Ovary (tissue), 9 donors: Measurements from ENCODE around the gene EFCAB13. TPM values are rescaled to one million over a fixed set of nuclear protein-coding genes. Genes with fewer than 3 reads are reported as not detected.

Experiments used
- DNase-seq, 5 donors: peaks; one replicate each; pipeline ENCODE4 v3.0.0-alpha.2; 2019 to 2020
- H3K27ac ChIP-seq, 2 donors: fragments of 200-600 bp; one replicate each; pipeline versions ENCODE4 v1.5.1 to v1.8.0; 2019 to 2022
- H3K27me3 ChIP-seq: fragments of 200-600 bp; one replicate; pipeline ENCODE4 v1.8.0; 2022
- H3K36me3 ChIP-seq: fragments of 200-600 bp; sonication (generic); one replicate; pipeline ENCODE4 v1.5.1; 2019
- H3K4me1 ChIP-seq: one replicate; pipeline ENCODE4 v1.8.1; 2013; ENCODE audit warnings: mild to moderate bottlenecking, moderate library complexity; ENCODE audit not compliant: insufficient read depth
- H3K4me3 ChIP-seq: fragments of 200-600 bp; sonication (generic); one replicate; pipeline ENCODE4 v1.5.1; 2017
- H3K9me3 ChIP-seq, 2 donors: fragments of 200-600 bp in 1 of 2; sonication (generic) in 1 of 2; one replicate each; pipeline versions ENCODE4 v1.5.1 to v1.8.1; 2013 to 2019; ENCODE audit warnings: mild to moderate bottlenecking in 1 of 2, moderate library complexity in 1 of 2
- CTCF ChIP-seq, 3 donors: fragments of 450-650 bp in 2 of 3; fragments of 200-600 bp in 1 of 3; IDR thresholded peaks; one replicate each; pipeline versions ENCODE4 v1.5.1 to v1.8.0; 2016 to 2022; ENCODE audit warnings: antibody characterized with exemption in 3 of 3, mild to moderate bottlenecking in 1 of 3
- EP300 ChIP-seq: sonication (generic); formaldehyde crosslinking; IDR thresholded peaks from one replicate; pipeline ENCODE4 v1.6.1; 2017; ENCODE audit warnings: antibody characterized with exemption
- POLR2A ChIP-seq: fragments of 450-650 bp; IDR thresholded peaks from one replicate; pipeline ENCODE4 v1.6.1; 2017; ENCODE audit warnings: antibody characterized with exemption, mild to moderate bottlenecking, moderate library complexity
- WGBS, 3 donors: extraction: QIAGEN DNeasy Blood & Tissue Kit in 1 of 3; methylation state at CpG; one replicate each; pipeline versions ENCODE4 v1.1.5 to v1.1.7; 2013 to 2017; 5-methylcytosine and 5-hydroxymethylcytosine counted together
- intact Hi-C, 4 donors: fragments of 100-400 bp; cut with DNase I; formaldehyde crosslinking; loops; one replicate each; pipeline versions ENCODE4 v1.11.0 to v1.15.1; 2022 to 2023
- polyA plus RNA-seq, 2 donors: library from polyadenylated mRNA; stranded (reverse); fragments of 200-250 nt in 1 of 2; fragments of 350-450 nt in 1 of 2; fragmentation: Illumina TruSeq in 1 of 2; extraction: RNeasy Lipid Tissue Mini Kit (QIAGEN cat#74804) in 1 of 2; gene quantifications; one replicate each; pipeline ENCODE4 v1.2.3, GENCODE V29; 2013 to 2014
- total RNA-seq, 7 donors: library from RNA; depleted of rRNA in 2 of 7; stranded (reverse); fragments of >200 nt in 2 of 7; fragmentation: NEBNext Ultra II Directional in 3 of 7; extraction: Animal tissue kit (Norgen Biotek cat#: 25700) in 3 of 7; gene quantifications; one replicate each; pipeline versions ENCODE4 v1.1.0 to v1.2.4, GENCODE V29; 2016 to 2023
- donor health status: DM: no; HTN: no; CAD: no; lungs with moderate emphysema.
- donor health status: DM: no; HTN: no; CAD: no.
- donor health status: Bipolar disorder and iron deficiency.
- donor health status: DM: yes; HTN: yes; CAD: no.
- donor health status: DM: no; HTN: no; CAD: no.
- donor health status: DM: yes; HTN: yes; CAD: no.

The EFCAB13 gene
- total and polyA plus RNA-seq, 9 donors: 3.2 to 11.5 (median 9.1) TPM

- Histone ChIP-seq H3K4me3 (no peak overlapping the region), H3K4me1 (peaks cover 8% of the 10 kb centered on the region), H3K36me3 (no peaks in the 10 kb centered on the region), H3K27ac (no peak overlapping the region), H3K9me3 (no peaks in the 10 kb centered on the region), H3K27me3 (no peaks in the 10 kb centered on the region)
- intact Hi-C loops: no loop called here
- WGBS, 3 donors: 61 to 83% (median 82%) methylated on average over 14 of the region's 14 CpGs
- no peak for TF ChIP-seq EP300
- DNase-seq: no peak
Observed at GRCh38 chr17:47295037-47295873, 28.5 kb upstream of the EFCAB13 start.

- no peak for DNase-seq
- no peak for TF ChIP-seq POLR2A
- no peak for TF ChIP-seq CTCF (IDR thresholded peaks at IDR 0.05)
- TF ChIP-seq EP300: no peak
- 75 to 91% (median 89%) methylated on average over 6 of the region's 6 CpGs for WGBS, 3 donors
- H3K36me3 ChIP-seq: no peaks in the 10 kb centered on the region
- H3K9me3 ChIP-seq: no peaks in the 10 kb centered on the region
- intact Hi-C loops: no loop called here
- no peak overlapping the region for H3K4me3 ChIP-seq
- H3K27me3 ChIP-seq: no peaks in the 10 kb centered on the region
- no peak overlapping the region for H3K27ac ChIP-seq
- H3K4me1 ChIP-seq: peaks cover 8% of the 10 kb centered on the region
Observed at GRCh38 chr17:47295874-47296255, 27.9 kb upstream of the EFCAB13 start.

- WGBS, 3 donors: 90 to 96% (median 95%) methylated on average over 4 of the region's 4 CpGs
- H3K27ac ChIP-seq: no peak overlapping the region
- intact Hi-C loops: no loop called here
- H3K4me1 ChIP-seq: peaks cover 8% of the 10 kb centered on the region
- no peaks in the 10 kb centered on the region for H3K36me3 ChIP-seq
- no peak overlapping the region for H3K4me3 ChIP-seq
- no peak for DNase-seq
- H3K9me3 ChIP-seq: no peaks in the 10 kb centered on the region
- H3K27me3 ChIP-seq: no peaks in the 10 kb centered on the region
- TF ChIP-seq CTCF (IDR thresholded peaks at IDR 0.05): no peak
Observed at GRCh38 chr17:47297661-47298400, 25.9 kb upstream of the EFCAB13 start.

GRCh38 chr17:47298712-47299111 lies 25.0 kb upstream of the EFCAB13 start:
- no peaks in the 10 kb centered on the region for H3K27me3 ChIP-seq
- H3K9me3 ChIP-seq: no peaks in the 10 kb centered on the region
- no peak for TF ChIP-seq CTCF (IDR thresholded peaks at IDR 0.05)
- no peak for TF ChIP-seq POLR2A
- TF ChIP-seq EP300: no peak
- intact Hi-C loops: no loop called here
- H3K4me3 ChIP-seq: no peak overlapping the region
- 95 to 97% (median 96%) methylated on average over 6 of the region's 6 CpGs for WGBS, 3 donors
- H3K27ac ChIP-seq: no peak overlapping the region
- peaks cover 8% of the 10 kb centered on the region for H3K4me1 ChIP-seq
- DNase-seq: no peak
- no peaks in the 10 kb centered on the region for H3K36me3 ChIP-seq
